EH (cell line): Measurements from ENCODE around the gene RTF1.
A peak's percentile ranks its signal among the peaks of the same experiment; 100 is the strongest.
"Not testable (repeated sequence)": the region's sequence is repeated elsewhere in the genome, so short reads cannot be mapped to it uniquely, and the experiment has no call there.

Experiments
- DNase-seq: peaks from one replicate; pipeline ENCODE4 v3.0.0-alpha.2; 2015; ENCODE audit warnings: low read depth

The RTF1 gene

DNA sequence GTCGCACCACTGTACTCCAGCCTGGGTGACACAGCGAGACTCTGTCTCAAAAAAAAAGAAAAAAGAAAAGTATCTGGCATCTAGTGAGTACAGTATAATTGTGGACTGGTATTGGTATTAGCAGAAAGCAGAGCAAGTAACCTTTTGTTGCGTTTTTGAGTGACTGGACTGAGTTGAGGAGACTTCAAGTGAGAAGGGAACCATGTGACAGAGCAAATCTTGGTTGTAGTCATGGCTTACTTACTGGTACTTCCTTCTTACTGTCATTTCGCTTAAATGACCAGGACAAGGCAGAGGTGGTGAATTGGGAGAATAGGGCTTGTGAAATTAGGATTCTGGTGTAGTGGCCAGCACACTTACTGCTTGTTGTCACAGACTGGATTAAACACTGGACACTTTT lies 20.6 kb downstream of the RTF1 start:
- DNase-seq: no peak

GRCh38 chr15:41438206-41438605 lies 21.3 kb downstream of the RTF1 start:
- no peak for DNase-seq

- DNase-seq: not testable (repeated sequence)
These were observed 21.9 kb downstream of the RTF1 start for GRCh38 chr15:41438745-41439144.

DNA sequence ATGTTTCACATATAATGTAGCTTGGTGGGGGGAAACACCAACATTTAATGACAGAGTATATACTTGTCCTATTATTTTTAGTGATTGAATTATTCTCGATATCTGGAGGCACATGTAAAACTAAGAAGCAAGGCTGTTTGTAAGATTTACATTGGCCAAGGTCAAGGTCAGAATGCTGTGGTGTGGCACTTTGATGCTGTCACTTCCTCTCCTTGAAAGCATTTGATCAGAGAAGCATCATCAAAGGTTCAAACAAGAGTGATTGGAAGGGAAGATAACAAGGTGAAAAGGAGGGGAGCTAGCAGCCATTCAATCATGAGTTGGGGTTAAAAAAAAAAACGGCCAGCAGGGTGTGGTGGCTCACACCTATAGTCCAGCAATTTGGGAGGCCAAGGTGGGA lies 26.4 kb downstream of the RTF1 start:
- no peak for DNase-seq

DNA sequence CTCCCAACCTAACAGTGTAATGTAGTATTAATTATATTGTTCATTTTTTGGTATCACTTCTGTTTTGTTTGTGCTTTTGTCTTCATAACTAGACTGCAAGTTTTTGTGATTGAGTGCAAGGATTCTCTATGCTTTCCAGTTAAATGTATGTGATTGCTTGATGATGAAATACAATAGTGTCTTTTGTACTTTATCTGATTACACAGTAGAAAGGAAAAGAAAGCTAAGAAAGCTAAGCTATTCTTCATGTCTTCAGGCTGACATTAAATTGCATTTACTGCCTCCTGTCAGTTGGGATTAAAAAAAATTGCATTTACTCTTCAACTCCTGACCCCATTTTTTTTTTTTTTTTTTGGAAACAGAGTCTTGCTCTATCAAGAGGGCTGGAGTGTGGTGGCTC lies 28.5 kb downstream of the RTF1 start:
- DNase-seq: no peak

- DNase-seq: no peak
These were observed 45.3 kb downstream of the RTF1 start for GRCh38 chr15:41462084-41462795.

- DNase-seq: no peak
These were observed 48.1 kb downstream of the RTF1 start for GRCh38 chr15:41464889-41465580.

DNA sequence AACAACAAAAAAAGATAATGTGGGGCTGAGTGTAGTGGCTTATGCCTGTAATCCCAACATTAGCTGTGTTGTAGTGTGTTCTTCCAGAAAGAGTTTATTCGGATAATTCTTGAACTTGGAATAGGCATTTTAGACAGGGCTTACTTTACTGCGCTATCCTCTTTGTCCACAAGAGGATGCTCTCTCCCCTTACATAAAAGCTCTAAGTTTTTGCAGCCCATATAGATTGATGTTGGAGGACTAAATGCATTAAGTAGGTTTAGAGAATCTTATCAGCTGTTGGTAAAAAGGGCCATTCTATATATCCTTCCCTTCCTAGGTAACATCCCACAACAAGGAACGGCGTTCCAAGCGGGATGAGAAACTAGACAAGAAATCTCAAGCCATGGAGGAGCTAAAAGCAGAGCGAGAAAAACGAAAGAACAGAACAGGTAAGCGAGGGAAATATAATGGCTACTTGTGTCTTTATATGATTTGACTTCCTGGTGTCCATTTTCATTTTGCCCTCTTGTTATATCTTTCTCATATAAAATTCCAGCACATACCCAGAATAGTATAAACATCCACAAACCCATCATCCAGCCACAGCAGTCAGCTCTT lies 49.0 kb downstream of the RTF1 start:
- peak; percentile 62 for DNase-seq

DNA sequence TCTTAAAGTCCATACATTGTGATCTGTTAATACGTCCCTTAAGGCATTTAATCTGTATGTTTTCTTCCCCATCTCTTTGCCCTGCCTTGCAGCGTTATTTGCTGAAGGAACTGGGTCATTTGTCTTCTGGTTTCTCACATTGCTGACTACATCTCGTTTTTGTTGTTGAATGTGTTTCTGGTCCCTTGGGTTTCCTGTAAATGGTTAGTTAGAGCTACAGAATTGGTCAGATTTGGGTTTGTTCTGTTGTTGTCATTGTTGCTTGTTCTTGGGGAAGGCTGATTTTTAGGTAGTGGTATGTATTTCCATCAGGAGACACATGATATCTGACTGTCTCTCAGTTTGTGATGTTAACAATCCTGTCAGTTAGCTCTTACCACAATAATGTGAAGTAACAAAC lies 49.8 kb downstream of the RTF1 start:
- no peak for DNase-seq

DNA sequence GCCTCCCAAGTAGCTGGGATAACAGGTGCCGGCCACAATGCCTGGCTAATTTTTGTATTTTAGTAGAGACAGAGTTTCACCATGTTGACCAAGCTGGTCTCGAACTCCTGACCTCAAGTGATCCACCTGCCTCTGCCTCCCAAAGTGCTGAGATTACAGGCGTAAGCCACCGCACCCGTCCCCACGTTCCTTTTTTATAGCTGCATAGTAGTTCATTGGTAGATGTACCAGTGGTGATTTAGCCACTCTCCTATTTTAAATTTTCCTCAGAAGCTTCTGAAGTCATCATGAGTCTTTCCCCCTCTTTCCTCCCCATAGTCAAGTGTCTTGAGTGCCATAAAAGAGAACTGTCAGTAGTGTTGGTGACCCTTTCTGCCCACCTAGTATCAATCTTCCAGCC lies 52.7 kb downstream of the RTF1 start:
- not testable (repeated sequence) for DNase-seq

GRCh38 chr15:41473418-41473817 lies 56.5 kb downstream of the RTF1 start:
- no peak for DNase-seq

GRCh38 chr15:41474436-41474835 lies 57.5 kb downstream of the RTF1 start:
- no peak for DNase-seq

GRCh38 chr15:41474941-41475340 lies 58.0 kb downstream of the RTF1 start:
- no peak for DNase-seq

DNA sequence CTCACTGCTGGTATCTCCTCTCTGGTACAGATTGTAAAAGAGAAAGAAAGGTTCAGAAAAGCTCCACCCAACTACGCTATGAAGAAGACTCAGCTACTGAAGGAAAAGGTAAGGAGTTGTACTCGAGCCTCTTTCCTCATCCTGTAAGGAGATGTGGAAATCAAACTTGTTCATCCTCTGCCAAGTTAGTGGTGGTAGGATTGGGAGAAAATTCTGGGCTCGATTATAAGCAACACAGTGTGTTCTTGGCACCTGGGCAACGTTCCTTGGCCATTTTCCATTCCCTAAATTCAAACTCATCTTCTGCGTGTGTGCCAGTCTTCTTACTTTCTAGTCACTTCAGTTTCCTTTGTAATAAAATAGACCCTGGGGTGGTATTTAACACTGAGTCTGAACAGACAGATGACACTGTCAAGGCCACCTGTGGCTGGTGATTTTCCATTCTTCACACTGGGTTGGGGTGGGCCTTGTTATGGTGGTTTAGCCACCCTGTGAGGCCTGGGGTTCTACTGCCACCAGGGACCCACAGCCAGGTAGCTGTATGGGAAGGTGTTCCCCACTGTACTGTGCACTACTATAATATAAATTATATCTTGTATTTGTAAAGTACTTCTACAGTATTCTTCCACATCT lies 59.6 kb downstream of the RTF1 start:
- no peak for DNase-seq

DNA sequence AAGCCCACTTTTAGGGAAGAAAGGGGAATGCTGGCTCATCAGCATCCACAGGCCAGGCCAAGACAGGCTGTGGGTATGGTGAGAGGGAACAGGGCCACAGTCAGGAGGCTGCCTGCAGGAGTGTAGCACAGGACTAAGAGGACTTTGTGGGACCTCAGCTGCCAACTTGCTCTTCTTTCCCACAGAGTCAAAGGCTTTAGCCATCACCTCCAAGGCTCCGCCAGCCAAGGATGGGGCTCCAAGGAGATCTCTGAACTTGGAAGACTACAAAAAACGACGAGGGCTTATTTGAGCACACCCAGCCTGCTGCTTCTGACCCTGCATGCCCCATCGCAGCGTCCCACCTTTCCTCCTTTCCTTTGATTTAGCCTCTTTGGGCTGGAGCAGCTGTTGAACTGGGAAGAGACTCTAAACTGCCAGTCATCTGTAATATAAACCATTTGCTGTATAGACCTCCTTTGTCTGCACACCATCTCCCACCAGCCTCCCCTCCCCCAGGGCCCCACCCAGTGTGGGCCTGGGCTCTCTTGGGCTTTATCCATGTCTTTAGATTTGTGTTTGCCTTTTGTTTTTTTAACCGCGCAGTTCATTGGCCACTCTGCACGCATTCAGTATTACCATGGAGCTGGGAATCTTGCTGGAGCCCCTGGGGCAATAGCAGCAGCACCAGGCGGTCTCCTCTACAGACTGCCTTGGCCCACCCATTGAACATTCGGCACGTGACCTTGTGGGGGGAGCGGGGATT lies 63.7 kb downstream of the RTF1 start:
- DNase-seq: no peak

- DNase-seq: no peak
These were observed 65.4 kb downstream of the RTF1 start for GRCh38 chr15:41482110-41482877.

- DNase-seq: no peak
These were observed 66.2 kb downstream of the RTF1 start for GRCh38 chr15:41483115-41483514.

DNA sequence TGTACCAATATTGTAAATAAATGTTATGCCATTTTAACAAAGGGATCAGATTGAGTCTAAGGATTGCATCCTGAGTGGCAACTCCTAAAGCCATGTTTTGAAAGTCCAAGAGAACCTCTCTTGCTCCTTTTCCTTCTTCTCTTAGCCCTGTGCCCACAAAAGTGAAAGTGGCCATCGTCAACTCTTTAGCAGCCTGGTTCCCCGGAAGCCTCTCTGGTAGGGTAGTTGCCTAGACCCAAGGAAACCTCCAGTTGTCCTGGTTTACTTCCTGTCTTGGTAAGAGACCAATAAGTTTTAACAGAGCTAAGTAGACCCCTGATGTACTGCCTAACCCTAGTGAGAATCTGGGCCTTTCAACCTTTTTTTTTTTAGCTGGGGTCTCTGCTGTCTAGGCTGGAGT lies 66.6 kb downstream of the RTF1 start:
- DNase-seq: no peak

DNA sequence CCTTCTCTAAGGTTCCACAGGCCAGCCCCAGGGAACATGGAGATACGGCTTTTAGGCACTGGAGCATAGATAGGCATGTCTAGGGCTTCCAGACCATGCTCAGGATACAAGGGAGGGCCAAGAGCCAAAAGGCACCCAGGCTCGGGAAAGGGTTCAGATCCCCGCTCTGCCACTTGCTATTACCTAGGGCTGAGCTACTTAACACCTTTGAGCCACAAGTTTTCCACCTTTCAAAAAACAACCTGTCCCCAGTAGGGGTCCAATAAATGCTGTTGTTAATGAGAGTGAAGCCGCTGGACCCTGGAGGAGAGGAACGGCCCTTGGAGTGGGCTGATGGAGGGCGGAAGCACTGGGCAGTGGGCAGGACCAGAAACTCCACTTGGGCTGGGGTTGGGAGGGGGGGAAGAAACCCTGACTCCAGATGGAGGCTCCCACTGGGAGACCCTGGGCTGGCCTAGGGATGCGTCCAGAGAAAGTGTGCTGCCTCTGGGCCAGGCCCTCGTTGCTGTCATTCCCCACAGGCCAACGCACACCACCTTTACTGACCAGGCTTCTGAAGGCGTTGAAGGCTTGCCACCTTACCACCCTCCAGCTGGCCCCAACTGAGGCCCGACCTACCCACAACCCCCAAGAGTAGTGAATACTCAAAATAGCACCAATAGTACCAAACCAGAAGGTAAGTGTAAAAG lies 68.2 kb downstream of the RTF1 start:
- no peak for DNase-seq

GRCh38 chr15:41486286-41486685 lies 69.4 kb downstream of the RTF1 start:
- DNase-seq: no peak

- no peak for DNase-seq
These were observed 70.5 kb downstream of the RTF1 start for GRCh38 chr15:41487381-41487780.
